ENCODE results near the gene FAM221A. TPM values are rescaled to one million over a fixed set of nuclear protein-coding genes. Genes with fewer than 3 reads are reported as not detected.

The FAM221A gene
- total RNA-seq, 1 experiment from 2014 or later = 15.0 TPM

DNA sequence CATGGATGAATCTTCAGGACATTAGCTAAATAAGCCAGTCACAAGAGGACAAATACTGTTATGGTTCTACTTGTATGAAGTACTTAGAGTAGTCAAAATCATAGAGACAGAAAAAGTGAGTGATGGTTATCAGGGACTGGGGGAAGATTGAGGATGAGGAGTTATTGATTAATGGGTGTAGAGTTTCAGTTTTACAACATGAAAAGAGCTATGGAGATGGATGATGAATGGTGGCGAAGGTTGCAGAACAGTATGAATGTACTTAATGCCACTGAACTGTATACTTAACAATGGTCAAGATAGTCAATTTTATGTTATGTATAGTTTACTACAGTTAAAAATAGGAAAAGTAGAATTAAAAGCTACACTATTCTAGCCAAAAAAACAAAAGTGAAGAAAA, 37.8 kb downstream of the FAM221A start:
- H4K5ac ChIP-seq (ENCODE audit: insufficient read length, low read depth, low read length) = no peak overlapping the region
- no peak overlapping the region for H2AK5ac ChIP-seq (ENCODE audit: insufficient read length, low read length)
- Mint-ChIP-seq H3K36me3 (ENCODE audit: insufficient read depth in 1 of 3, low read depth in 3 of 3) (peaks cover under 1 to 7% (median under 1%) of the 10 kb centered on the region in 3 experiments; a peak in 4 of 7 replicates), H3K4me3 (no peak overlapping the region), H3K27ac (no peak overlapping the region), H3K9me3 (peaks cover 6 to 7% of the 10 kb centered on the region in 2 experiments), H3K4me1 (no peaks in the 10 kb centered on the region), H3K27me3 (ENCODE audit: low read depth) (peaks cover 44% of the 10 kb centered on the region)
- H2BK20ac ChIP-seq (ENCODE audit: low read depth, low read length, poor library complexity, severe bottlenecking) = no peak overlapping the region
- H3K4me1 ChIP-seq (ENCODE audit: insufficient read depth, low read length) = no peaks in the 10 kb centered on the region
- no peak for DNase-seq
- no peak overlapping the region for H3K4ac ChIP-seq (ENCODE audit: low read depth, low read length)
- no peaks in the 10 kb centered on the region for H3K9me3 ChIP-seq (ENCODE audit: control insufficient read depth, low read depth, low read length)
- no peak overlapping the region for H3K4me2 ChIP-seq (ENCODE audit: insufficient read depth, insufficient read length, low read length)
- no CpG with 5 or more reads among the region's 1 CpG for WGBS (ENCODE audit: extremely low coverage, insufficient read length, low lambda C conversion rate)
- no peak overlapping the region for H2BK15ac ChIP-seq (ENCODE audit: low read depth, low read length)
- H2AFZ ChIP-seq (ENCODE audit: low read length) = no peak overlapping the region
- H3K23ac ChIP-seq (ENCODE audit: insufficient read length, low read depth, low read length) = no peak overlapping the region
- no peak overlapping the region for H4K8ac ChIP-seq (replicated peaks; ENCODE audit: insufficient read length, low read depth, low read length)
- no peaks in the 10 kb centered on the region for H3K79me1 ChIP-seq (ENCODE audit: insufficient read depth, low read depth, low read length, poor library complexity, severe bottlenecking)
- H3K23me2 ChIP-seq (ENCODE audit: insufficient read length, low read depth, low read length, poor library complexity, severe bottlenecking) = no peaks in the 10 kb centered on the region
- H2BK120ac ChIP-seq (ENCODE audit: low read depth, low read length, poor library complexity, severe bottlenecking) = no peak overlapping the region
- no peak overlapping the region for H3K27ac ChIP-seq (ENCODE audit: insufficient read length, low read depth, low read length)
- H3K9ac ChIP-seq (ENCODE audit: extremely low read depth, insufficient read length, low read length) = no peak overlapping the region
- H2BK12ac ChIP-seq (ENCODE audit: insufficient read length, low read depth, low read length) = no peak overlapping the region
- no peaks in the 10 kb centered on the region for H4K20me1 ChIP-seq (ENCODE audit: control insufficient read depth, insufficient read depth, insufficient read length)
- peaks cover 4% of the 10 kb centered on the region; the same call in 1 of the 2 replicates for H3K27me3 ChIP-seq (ENCODE audit: insufficient read depth, low read length)
- H3K14ac ChIP-seq (ENCODE audit: insufficient read depth, low read length) = no peak overlapping the region
- H3K56ac ChIP-seq (ENCODE audit: insufficient read length, low read depth, low read length) = no peak overlapping the region
- H3K79me2 ChIP-seq (ENCODE audit: insufficient read depth, low read length) = no peaks in the 10 kb centered on the region
- no peak overlapping the region for H4K91ac ChIP-seq (ENCODE audit: insufficient read length, low read depth, low read length)
- no peak overlapping the region for H3K18ac ChIP-seq (ENCODE audit: insufficient read length, low read depth, low read length)
- H2BK5ac ChIP-seq (ENCODE audit: insufficient read length, low read length) = no peak overlapping the region
- TF ChIP-seq, protein P1, sequence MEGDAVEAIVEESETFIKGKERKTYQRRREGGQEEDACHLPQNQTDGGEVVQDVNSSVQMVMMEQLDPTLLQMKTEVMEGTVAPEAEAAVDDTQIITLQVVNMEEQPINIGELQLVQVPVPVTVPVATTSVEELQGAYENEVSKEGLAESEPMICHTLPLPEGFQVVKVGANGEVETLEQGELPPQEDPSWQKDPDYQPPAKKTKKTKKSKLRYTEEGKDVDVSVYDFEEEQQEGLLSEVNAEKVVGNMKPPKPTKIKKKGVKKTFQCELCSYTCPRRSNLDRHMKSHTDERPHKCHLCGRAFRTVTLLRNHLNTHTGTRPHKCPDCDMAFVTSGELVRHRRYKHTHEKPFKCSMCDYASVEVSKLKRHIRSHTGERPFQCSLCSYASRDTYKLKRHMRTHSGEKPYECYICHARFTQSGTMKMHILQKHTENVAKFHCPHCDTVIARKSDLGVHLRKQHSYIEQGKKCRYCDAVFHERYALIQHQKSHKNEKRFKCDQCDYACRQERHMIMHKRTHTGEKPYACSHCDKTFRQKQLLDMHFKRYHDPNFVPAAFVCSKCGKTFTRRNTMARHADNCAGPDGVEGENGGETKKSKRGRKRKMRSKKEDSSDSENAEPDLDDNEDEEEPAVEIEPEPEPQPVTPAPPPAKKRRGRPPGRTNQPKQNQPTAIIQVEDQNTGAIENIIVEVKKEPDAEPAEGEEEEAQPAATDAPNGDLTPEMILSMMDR (conservative IDR thresholded peaks at IDR 0.05) = no peak
- H3T11ph ChIP-seq (ENCODE audit: low read length) = no peak overlapping the region

Measured in H9 (cell line).